GM12878 (cell line): ENCODE measurements around the gene SVBP. TPM values are rescaled to one million over a fixed set of nuclear protein-coding genes. Genes with fewer than 3 reads are reported as not detected.

Source experiments
- ATAC-seq: fragments of 200-7000 bp; cut with Tn5 transposase; 3 replicates; pipeline ENCODE4 v1.9.1; 2020; ENCODE audit warnings: mild to moderate bottlenecking, moderate library complexity
- BruUV-seq: library from RNA; stranded (reverse); fragments of 400-500 nt; replicated peaks from 2 replicates; lab custom pipeline; 2021; lab: Mats Ljungman, UMichigan
- CTCF ChIA-PET: fragments of 300-600 bp; sonication (Branson Sonifier 250); formaldehyde crosslinking; extraction: SDS; loops from one replicate; lab custom pipeline; 2021; ENCODE audit warnings: inconsistent platforms; lab: Yijun Ruan, JAX
- POLR2A ChIA-PET: fragments of 350-600 bp; formaldehyde crosslinking; extraction: SDS; loops from one replicate; lab custom pipeline; 2021; ENCODE audit warnings: inconsistent platforms; lab: Charles Lee
- RAD21 ChIA-PET: fragments of 300-600 bp; sonication (Branson Sonifier 250); formaldehyde crosslinking; loops from one replicate; lab custom pipeline; 2023; ENCODE audit warnings: antibody characterized with exemption; ENCODE audit not compliant: unreplicated experiment; lab: Charles Lee
- SMC1A ChIA-PET: fragments of 300-600 bp; sonication (Branson Sonifier 250); formaldehyde crosslinking; loops from one replicate; lab custom pipeline; 2023; ENCODE audit not compliant: unreplicated experiment, uncharacterized antibody; lab: Charles Lee
- DNase-seq: peaks from one replicate; pipeline ENCODE4 v3.0.0-alpha.2; 2011; ENCODE audit warnings: low read depth, low spot score
- FAIRE-seq: peaks from 3 replicates; lab custom pipeline; 2011; peaks lifted over from hg19 to GRCh38; lab: Jason Lieb, UNC
- H2AFZ ChIP-seq: 2 replicates; pipeline ENCODE4 v1.6.0; 2011; ENCODE audit warnings: low read depth, low read length, control low read depth; ENCODE audit not compliant: control insufficient read depth
- H3K27ac ChIP-seq: 2 replicates; pipeline ENCODE4 v1.5.1; 2011; ENCODE audit warnings: control low read depth; ENCODE audit not compliant: control insufficient read depth, insufficient read depth
- H3K27me3 ChIP-seq, 2 experiments: replicated peaks in 1 of 2; 2 replicates each; pipeline versions ENCODE4 v1.6.0 to v1.6.1; 2011; ENCODE audit warnings: low read length in 1 of 2; ENCODE audit not compliant: control insufficient read depth in 2 of 2, insufficient read depth in 2 of 2
- H3K36me3 ChIP-seq, 2 experiments: 2 replicates each; pipeline ENCODE4 v1.5.1; 2011; ENCODE audit warnings: low read length in 1 of 2; ENCODE audit not compliant: control insufficient read depth in 2 of 2, insufficient read depth in 2 of 2
- H3K4me1 ChIP-seq: 2 replicates; pipeline ENCODE4 v1.6.1; 2011; ENCODE audit warnings: mild to moderate bottlenecking, low read length, moderate library complexity, mixed read lengths; ENCODE audit not compliant: control insufficient read depth, insufficient read depth
- H3K4me2 ChIP-seq: 2 replicates; pipeline ENCODE4 v1.6.0; 2011; ENCODE audit warnings: control low read depth; ENCODE audit not compliant: control insufficient read depth, insufficient read depth
- H3K4me3 ChIP-seq: fragments of 200-600 bp; sonication (generic); 2 replicates; pipeline ENCODE4 v1.5.1; 2016
- H3K79me2 ChIP-seq: 2 replicates; pipeline ENCODE4 v1.6.0; 2011; ENCODE audit warnings: low read length; ENCODE audit not compliant: control insufficient read depth, insufficient read depth
- H3K9ac ChIP-seq: 2 replicates; pipeline ENCODE4 v1.8.0; 2011; ENCODE audit warnings: low read length, control low read depth, mixed read lengths; ENCODE audit not compliant: control insufficient read depth, insufficient read depth
- H3K9me3 ChIP-seq: replicated peaks from 3 replicates; pipeline ENCODE4 v1.5.1; 2011; ENCODE audit warnings: mild to moderate bottlenecking, low read length; ENCODE audit not compliant: control insufficient read depth, insufficient read depth
- H4K20me1 ChIP-seq: 2 replicates; pipeline ENCODE4 v1.6.0; 2011; ENCODE audit not compliant: control insufficient read depth, insufficient read depth
- BCLAF1 ChIP-seq: fragments of 450-650 bp; IDR thresholded peaks from 2 replicates; pipeline ENCODE4 v1.6.1; 2017; ENCODE audit warnings: antibody characterized with exemption, mild to moderate bottlenecking, moderate library complexity
- CEBPB ChIP-seq, 2 experiments: fragments of 150-350 bp in 1 of 2; IDR thresholded peaks; 2 replicates each; pipeline ENCODE4 v1.6.1; 2012 to 2014; ENCODE audit warnings: low read depth in 2 of 2, low read length in 2 of 2, borderline replicate concordance in 1 of 2, inconsistent platforms in 1 of 2
- CHD1 ChIP-seq: IDR thresholded peaks from 2 replicates; pipeline ENCODE4 v1.6.1; 2012; ENCODE audit warnings: low read depth, low read length, improper control_type of control experiment
- CHD2 ChIP-seq: IDR thresholded peaks from 2 replicates; pipeline ENCODE4 v1.6.1; 2011; ENCODE audit warnings: low read depth, low read length, improper control_type of control experiment, borderline replicate concordance
- IRF4 ChIP-seq: IDR thresholded peaks from 2 replicates; pipeline ENCODE4 v1.6.1; 2011; ENCODE audit warnings: low read depth, low read length
- NKRF ChIP-seq: fragments of 450-650 bp; conservative IDR thresholded peaks from 2 replicates; pipeline ENCODE4 v1.6.1; 2017; ENCODE audit warnings: mild to moderate bottlenecking, moderate library complexity
- PRDM15 ChIP-seq: fragments of 450-650 bp; formaldehyde crosslinking; IDR thresholded peaks from 2 replicates; pipeline ENCODE4 v1.4.0; 2020; ENCODE audit warnings: mild to moderate bottlenecking, moderate library complexity
- RAD21 ChIP-seq: IDR thresholded peaks from 2 replicates; pipeline ENCODE4 v1.6.1; 2011; ENCODE audit warnings: mild to moderate bottlenecking, low read depth, low read length, moderate library complexity; ENCODE audit not compliant: insufficient read depth
- REST ChIP-seq: IDR thresholded peaks from 2 replicates; pipeline ENCODE4 v1.6.1; 2012; ENCODE audit warnings: mild to moderate bottlenecking, low read depth, low read length
- SMAD5 ChIP-seq: IDR thresholded peaks from 2 replicates; pipeline ENCODE4 v1.6.1; 2016; ENCODE audit warnings: antibody characterized with exemption, low read depth
- SP1 ChIP-seq: IDR thresholded peaks from one replicate; pipeline ENCODE4 v1.6.1; 2011; ENCODE audit warnings: low read depth, low read length
- ZSCAN29 ChIP-seq: fragments of 450-650 bp; IDR thresholded peaks from 2 replicates; pipeline ENCODE4 v1.6.1; 2017; ENCODE audit warnings: mild to moderate bottlenecking, moderate library complexity
- WGBS: methylation state at CpG from one replicate; pipeline ENCODE4 v1.1.6; 2016; ENCODE audit warnings: low lambda C conversion rate; ENCODE audit not compliant: insufficient replicate concordance, insufficient coverage; ENCODE audit errors: missing lambda C conversion rate; 5-methylcytosine and 5-hydroxymethylcytosine counted together
- in situ Hi-C: fragments of 300-500 bp; cut with MboI; formaldehyde crosslinking; loops from 9 replicates; pipeline ENCODE4 v1.14.3; 2018; ENCODE audit warnings: mixed read lengths
- intact Hi-C: fragments of 100-400 bp; cut with micrococcal nuclease; formaldehyde crosslinking; loops from one replicate; pipeline ENCODE4 v1.14.2; 2022; ENCODE audit not compliant: unreplicated experiment
- polyA plus RNA-seq, 11 experiments: library from polyadenylated mRNA; depleted of rRNA in 4 of 11; unstranded in 6 of 11; stranded (reverse) in 5 of 11; fragments of >200 nt; fragmentation: Nextera tagmentation in 4 of 11; fragmentation: Illumina TruSeq in 1 of 11; extraction: Ambion mirVana in 4 of 11; extraction: Trizol in 1 of 11; gene quantifications; 1 replicate in 1 of 11; 2 replicates in 10 of 11; pipeline versions ENCODE4 v1.2.1 to v1.2.3, GENCODE V29; 2011 to 2016; ENCODE audit warnings: inconsistent platforms in 2 of 11, missing spikeins in 2 of 11, low read depth in 1 of 11
- total RNA-seq, 4 experiments: library from RNA; depleted of rRNA in 3 of 4; stranded (reverse); fragments of >200 nt in 3 of 4; fragmentation: Illumina TruSeq in 1 of 4; extraction: Trizol in 1 of 4; gene quantifications; 2 replicates each; pipeline versions ENCODE4 v1.2.1 to v1.2.3, GENCODE V29; 2013 to 2021

The SVBP gene
- total and polyA plus RNA-seq, 10 of the 15 experiments (the other 5 are each of a cell fraction or from before 2014, with no cell fraction given) = 12.6 to 29.5 (median 19.8) TPM

- WGBS = 81% methylated on average over 15 of the region's 15 CpGs
- Histone ChIP-seq H3K36me3 (peaks cover 8 to 10% of the 10 kb centered on the region in 2 experiments; a peak in 3 of 4 replicates), H3K4me1 (peaks cover 6% of the 10 kb centered on the region; the same call in 1 of the 2 replicates), H3K4me3 (no peak overlapping the region), H3K27me3 (no peaks in the 10 kb centered on the region), H2AFZ (no peak overlapping the region), H3K4me2 (no peak overlapping the region), H3K9me3 (no peaks in the 10 kb centered on the region; the same call in 1 of the 3 replicates), H4K20me1 (no peaks in the 10 kb centered on the region), H3K79me2 (peaks cover 27% of the 10 kb centered on the region), H3K27ac (no peak overlapping the region), H3K9ac (no peak overlapping the region)
- in situ Hi-C loops (no loop called here), intact Hi-C loops (no loop called here)
- CTCF ChIA-PET = interaction anchor here (0.8 to 1.6 kb wide), 3 partner anchors 15 to 72 kb away, joined by 3 to 5 read pairs (median 3); no protein-coding TSS in a partner anchor
- BruUV-seq = no TSS peak
- POLR2A ChIA-PET = no interaction called here
- SMC1A ChIA-PET = interaction anchor here (0.6 to 1.6 kb wide), 2 partner anchors 14 to 20 kb away, joined by 3 to 5 read pairs; no protein-coding TSS in a partner anchor
- no peak for FAIRE-seq
- ATAC-seq = no peak
- DNase-seq = no peak
- RAD21 ChIA-PET = no interaction called here
- TF ChIP-seq BCLAF1 (no peak), SMAD5 (no peak), REST (no peak), RAD21 (no peak), CEBPB (IDR thresholded peaks at IDR 0.05; ENCODE audit: borderline replicate concordance in 1 of 2, low read depth in 2 of 2, low read length in 2 of 2) (no peak), IRF4 (no peak), SP1 (no peak), CHD2 (no peak), ZSCAN29 (no peak), CHD1 (no peak), PRDM15 (CRISPR knock-in tag) (no peak), NKRF (no peak)
Observed at GRCh38 chr1:42851420-42851819, 34.2 kb upstream of the SVBP start.
